ENCODE data around the gene R3HDM2. TPM values are rescaled to one million over a fixed set of nuclear protein-coding genes. Genes with fewer than 3 reads are reported as not detected.
A peak's percentile ranks its signal among the peaks of the same experiment; 100 is the strongest.

The R3HDM2 gene
- total and polyA plus RNA-seq, 2 of the 13 experiments (the other 11 are each of a cell fraction or from before 2014, with no cell fraction given), result 11.1 to 23.5 TPM

DNA sequence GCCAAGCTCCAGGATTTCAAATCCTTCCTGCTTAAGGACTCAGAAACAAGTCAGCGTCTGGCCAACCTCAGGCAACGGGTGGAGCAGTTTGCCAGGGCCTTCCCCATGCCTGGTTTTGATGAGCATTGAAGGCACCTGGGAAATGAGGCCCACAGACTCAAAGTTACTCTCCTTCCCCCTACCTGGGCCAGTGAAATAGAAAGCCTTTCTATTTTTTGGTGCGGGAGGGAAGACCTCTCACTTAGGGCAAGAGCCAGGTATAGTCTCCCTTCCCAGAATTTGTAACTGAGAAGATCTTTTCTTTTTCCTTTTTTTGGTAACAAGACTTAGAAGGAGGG is 196.6 kb downstream of the R3HDM2 start:
- H3K4me1 ChIP-seq (ENCODE audit: insufficient read depth, low read length), result peaks cover 74% of the 10 kb centered on the region
- POLR2A ChIA-PET, result no interaction called here
- H3K27me3 ChIP-seq (ENCODE audit: control insufficient read depth in 1 of 2, insufficient read depth in 2 of 2, low read length in 2 of 2), result peaks cover 0 to under 1% of the 10 kb centered on the region in 2 experiments; a peak in 2 of 5 replicates
- no peaks in the 10 kb centered on the region for H3K9me3 ChIP-seq (ENCODE audit: low read length)
- no peak overlapping the region for H3K4me2 ChIP-seq (ENCODE audit: low read depth, low read length)
- TF ChIP-seq POLR2G (IDR thresholded peaks at IDR 0.05; ENCODE audit: low read depth, low read length), result peak; percentile 52
- no peak for TF ChIP-seq RAD51 (IDR thresholded peaks at IDR 0.05; ENCODE audit: borderline replicate concordance)
- BruUV-seq (replicated peaks), result no TSS peak
- H2AFZ ChIP-seq (ENCODE audit: low read length), result no peak overlapping the region
- intact Hi-C loops (cut with micrococcal nuclease; ENCODE audit: unreplicated experiment), result no loop called here
- no peak for DNase-seq (ENCODE audit: low spot score)
- CTCF ChIA-PET (ENCODE audit: low intra/inter-chr PET ratio, low total read pairs), result interaction anchor here (11.7 kb wide), 1 partner anchor 20 kb away, joined by 308 read pairs; the partner anchor contains the start of gene NXPH4
- WGBS (ENCODE audit: low lambda C conversion rate), result 92% methylated on average over 3 of the region's 3 CpGs
- H3K36me3 ChIP-seq (replicated peaks in 1 of 2; ENCODE audit: control insufficient read depth in 1 of 2, insufficient read depth in 2 of 2, low read length in 2 of 2), result peaks cover 20 to 34% of the 10 kb centered on the region in 2 experiments
- H3K27ac ChIP-seq (ENCODE audit: extremely low read length, insufficient read depth, low read length), result no peak overlapping the region
- H3K9ac ChIP-seq (ENCODE audit: insufficient read depth, low read depth, low read length), result no peak overlapping the region
- peaks cover 28% of the 10 kb centered on the region for H3K79me2 ChIP-seq (ENCODE audit: insufficient read depth, low read length)
- ATAC-seq, result no peak
- peaks cover 12% of the 10 kb centered on the region; the same call in 1 of the 2 replicates for H4K20me1 ChIP-seq (ENCODE audit: insufficient read depth, low read length)
- in situ Hi-C loops (cut with HindIII; ENCODE audit: extremely low pct_ligation_motif_present, low pct_unique_long_range_greater_than_20kb), result no loop called here
- no peak for FAIRE-seq
- H3K4me3 ChIP-seq (replicated peaks in 1 of 3; ENCODE audit: insufficient read depth in 1 of 3, low read depth in 2 of 3, low read length in 3 of 3), result no peak overlapping the region

DNA sequence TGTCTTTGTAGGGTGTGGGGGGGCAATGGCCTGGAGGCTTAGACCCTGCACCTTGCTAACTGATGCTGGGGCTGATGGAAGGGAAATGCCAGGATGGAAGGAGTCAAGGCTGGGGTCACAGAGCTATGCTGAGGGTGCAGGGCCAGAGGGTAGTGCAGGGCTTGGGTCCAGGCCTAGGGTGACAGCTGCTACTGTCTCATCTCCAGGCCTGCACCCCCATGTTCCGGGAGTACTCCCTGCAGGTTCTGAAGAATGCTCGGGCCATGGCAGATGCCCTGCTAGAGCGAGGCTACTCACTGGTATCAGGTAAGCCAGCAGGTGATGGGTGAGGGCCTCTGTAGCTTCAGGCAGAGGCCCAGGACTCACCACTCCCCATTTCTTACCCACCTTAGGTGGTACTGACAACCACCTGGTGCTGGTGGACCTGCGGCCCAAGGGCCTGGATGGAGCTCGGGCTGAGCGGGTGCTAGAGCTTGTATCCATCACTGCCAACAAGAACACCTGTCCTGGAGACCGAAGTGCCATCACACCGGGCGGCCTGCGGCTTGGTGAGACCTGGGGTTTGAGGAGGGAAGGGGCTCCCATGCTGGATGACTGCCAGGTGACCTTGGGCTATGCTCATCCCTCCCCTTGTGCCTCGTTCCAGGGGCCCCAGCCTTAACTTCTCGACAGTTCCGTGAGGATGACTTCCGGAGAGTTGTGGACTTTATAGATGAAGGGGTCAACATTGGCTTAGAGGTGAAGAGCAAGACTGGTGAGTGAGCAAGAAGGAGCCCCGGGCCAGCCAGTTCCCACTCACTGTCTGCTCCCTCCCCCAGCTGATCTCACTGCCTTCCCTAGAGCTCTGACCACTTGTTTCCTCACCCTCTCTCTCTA is 197.2 kb downstream of the R3HDM2 start:
- peaks cover 33% of the 10 kb centered on the region for H3K79me2 ChIP-seq (ENCODE audit: insufficient read depth, low read length)
- no peak for FAIRE-seq
- DNase-seq (ENCODE audit: low spot score), result no peak
- ChIA-PET CTCF (ENCODE audit: low intra/inter-chr PET ratio, low total read pairs) (no interaction called here), POLR2A (interaction anchor here (0.8 to 1.4 kb wide), 2 partner anchors 17 to 20 kb away, joined by 3 read pairs; no protein-coding TSS in a partner anchor)
- H3K4me1 ChIP-seq (ENCODE audit: insufficient read depth, low read length), result peaks cover 76% of the 10 kb centered on the region
- H3K9me3 ChIP-seq (ENCODE audit: low read length), result no peaks in the 10 kb centered on the region
- ATAC-seq, result no peak
- peak overlapping the region in 1 of 3 experiments; percentile 12; a peak in 1 of 6 replicates for H3K4me3 ChIP-seq (replicated peaks in 1 of 3; ENCODE audit: insufficient read depth in 1 of 3, low read depth in 2 of 3, low read length in 3 of 3)
- peaks cover 20 to 34% of the 10 kb centered on the region in 2 experiments for H3K36me3 ChIP-seq (replicated peaks in 1 of 2; ENCODE audit: control insufficient read depth in 1 of 2, insufficient read depth in 2 of 2, low read length in 2 of 2)
- intact Hi-C loops (cut with micrococcal nuclease; ENCODE audit: unreplicated experiment) (no loop called here), in situ Hi-C loops (cut with HindIII; ENCODE audit: extremely low pct_ligation_motif_present, low pct_unique_long_range_greater_than_20kb) (no loop called here)
- 77% methylated on average over 3 of the region's 15 CpGs for WGBS (ENCODE audit: low lambda C conversion rate)
- H3K27ac ChIP-seq (ENCODE audit: extremely low read length, insufficient read depth, low read length), result no peak overlapping the region
- H3K9ac ChIP-seq (ENCODE audit: insufficient read depth, low read depth, low read length), result no peak overlapping the region
- H3K27me3 ChIP-seq (ENCODE audit: control insufficient read depth in 1 of 2, insufficient read depth in 2 of 2, low read length in 2 of 2), result no peaks in the 10 kb centered on the region; a peak in 1 of 5 replicates
- no peak overlapping the region for H2AFZ ChIP-seq (ENCODE audit: low read length)
- BruUV-seq (replicated peaks), result no TSS peak
- H3K4me2 ChIP-seq (ENCODE audit: low read depth, low read length), result peak overlapping the region; percentile 29; the same call in 1 of the 2 replicates
- peaks cover 12% of the 10 kb centered on the region; the same call in 1 of the 2 replicates for H4K20me1 ChIP-seq (ENCODE audit: insufficient read depth, low read length)
- no peak for TF ChIP-seq ATF1 (CRISPR knock-in tag; IDR thresholded peaks at IDR 0.05)
- TF ChIP-seq HNRNPL (IDR thresholded peaks at IDR 0.05; ENCODE audit: low read depth, low read length), result peak; percentile 63; the same call in 1 of the 2 replicates
- TF ChIP-seq ZNF687 (CRISPR knock-in tag; IDR thresholded peaks at IDR 0.05), result peak; percentile 56
